HG03457 (cell line): ENCODE results near the gene CTNNA2.

Experiments used
- ATAC-seq: cut with Tn5 transposase; IDR thresholded peaks from one replicate; pipeline ENCODE4 v1.9.1; 2021; ENCODE audit warnings: moderate number of reproducible peaks; ENCODE audit not compliant: unreplicated experiment

The CTNNA2 gene

GRCh38 chr2:79915455-79915854 is 402.6 kb downstream of the CTNNA2 start:
- ATAC-seq: no peak

GRCh38 chr2:79916285-79916684 is 403.4 kb downstream of the CTNNA2 start:
- no peak for ATAC-seq

- ATAC-seq: no peak
These were observed 407.7 kb downstream of the CTNNA2 start for GRCh38 chr2:79920512-79921076.

DNA sequence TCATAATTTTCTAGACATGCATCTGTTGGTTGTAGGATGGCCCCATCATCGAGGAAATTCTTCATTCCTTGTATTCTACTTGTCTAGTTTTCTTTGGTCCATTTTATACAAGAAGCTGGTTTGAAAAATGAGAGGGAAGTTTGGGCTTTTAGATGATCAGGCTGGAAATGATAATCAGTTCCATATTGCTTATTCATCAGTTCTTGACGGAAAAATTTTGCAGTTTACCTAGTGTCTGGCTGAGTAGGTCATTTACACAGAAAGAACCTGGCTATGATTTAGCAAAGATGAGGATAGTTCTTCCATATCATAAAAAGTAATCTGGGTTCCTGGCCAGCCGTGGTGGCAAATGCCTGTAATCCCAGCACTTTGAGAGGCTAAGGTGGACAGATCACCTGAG is 416.8 kb downstream of the CTNNA2 start:
- no peak for ATAC-seq

GRCh38 chr2:79935046-79935732 is 422.3 kb downstream of the CTNNA2 start:
- ATAC-seq: no peak

- ATAC-seq: no peak
These were observed 423.2 kb downstream of the CTNNA2 start for GRCh38 chr2:79935771-79936657.

GRCh38 chr2:79936715-79937114 is 423.9 kb downstream of the CTNNA2 start:
- no peak for ATAC-seq

GRCh38 chr2:79938648-79939047 is 425.8 kb downstream of the CTNNA2 start:
- no peak for ATAC-seq

- no peak for ATAC-seq
These were observed 427.5 kb downstream of the CTNNA2 start for GRCh38 chr2:79940364-79940763.

DNA sequence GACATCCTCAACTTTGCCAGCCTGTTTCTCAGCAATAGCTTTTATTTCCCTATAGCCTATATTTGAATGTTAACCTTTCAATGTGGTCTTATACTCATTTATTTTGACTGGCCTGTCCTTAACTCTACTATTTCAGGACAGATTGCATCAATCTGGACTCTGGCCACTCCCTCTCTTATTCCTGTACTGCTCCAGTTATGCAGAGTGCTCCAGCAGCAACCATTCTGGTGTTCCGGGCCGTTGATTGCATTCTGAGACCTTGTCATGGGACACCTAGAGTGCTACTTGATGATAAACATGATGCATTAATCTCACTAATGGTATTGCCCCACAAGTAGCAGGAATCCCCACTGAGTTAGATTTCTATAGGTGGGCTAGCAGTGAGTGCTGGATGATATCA is 428.3 kb downstream of the CTNNA2 start:
- ATAC-seq: no peak

DNA sequence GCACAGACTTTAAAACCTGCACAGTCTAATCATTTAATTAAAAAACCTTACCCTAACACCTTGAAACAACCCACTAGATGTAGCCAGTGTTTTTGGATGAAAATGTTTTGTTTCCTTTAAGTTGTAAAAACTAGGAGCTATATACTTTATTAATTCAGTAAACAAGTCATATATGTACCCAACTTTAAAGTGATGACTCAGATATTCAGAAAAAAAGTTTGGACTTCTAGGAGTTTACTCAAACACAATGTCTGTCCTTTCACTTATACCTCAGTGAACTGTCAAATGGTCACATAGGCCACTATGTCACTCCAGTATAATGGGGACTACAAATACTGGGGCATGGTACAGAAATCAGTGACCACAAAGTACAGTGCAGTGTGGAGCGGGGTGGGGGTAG is 431.4 kb downstream of the CTNNA2 start:
- ATAC-seq: no peak

DNA sequence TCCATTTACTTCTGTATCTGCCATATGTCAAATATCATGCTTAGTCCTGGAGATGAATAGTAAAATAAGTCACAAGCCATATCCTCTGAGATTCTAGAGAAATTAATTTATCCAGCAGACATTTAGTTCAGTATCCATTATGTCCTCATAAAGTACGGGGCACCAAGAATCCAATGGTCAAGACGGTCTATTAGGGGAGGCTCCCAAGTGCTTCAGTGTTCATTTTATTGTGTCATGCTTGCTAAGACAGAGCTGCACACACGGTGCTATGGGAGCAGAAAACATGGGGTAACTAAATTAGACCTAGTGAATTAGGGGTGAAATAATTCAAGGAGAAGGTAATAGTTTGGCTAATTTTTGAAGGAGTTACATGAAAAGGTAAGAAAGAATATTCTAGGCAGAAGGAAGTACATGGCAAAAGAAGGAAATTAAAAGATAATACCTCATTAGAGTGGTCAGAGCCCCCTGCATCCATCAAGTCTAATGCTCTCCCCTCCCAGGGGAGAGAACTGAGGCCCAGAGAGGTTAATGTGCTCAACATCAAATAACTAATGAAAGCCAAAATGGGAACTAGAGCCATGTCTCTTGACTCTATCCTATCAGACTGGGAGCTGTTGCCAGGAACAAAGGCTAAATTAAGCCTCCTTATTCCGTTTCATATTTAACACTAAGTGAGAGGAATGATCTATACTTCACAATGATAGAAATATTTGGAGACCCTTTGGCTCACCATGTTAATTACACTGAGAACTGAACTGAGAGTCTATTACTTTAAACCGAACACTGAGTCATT is 433.0 kb downstream of the CTNNA2 start:
- ATAC-seq: no peak

DNA sequence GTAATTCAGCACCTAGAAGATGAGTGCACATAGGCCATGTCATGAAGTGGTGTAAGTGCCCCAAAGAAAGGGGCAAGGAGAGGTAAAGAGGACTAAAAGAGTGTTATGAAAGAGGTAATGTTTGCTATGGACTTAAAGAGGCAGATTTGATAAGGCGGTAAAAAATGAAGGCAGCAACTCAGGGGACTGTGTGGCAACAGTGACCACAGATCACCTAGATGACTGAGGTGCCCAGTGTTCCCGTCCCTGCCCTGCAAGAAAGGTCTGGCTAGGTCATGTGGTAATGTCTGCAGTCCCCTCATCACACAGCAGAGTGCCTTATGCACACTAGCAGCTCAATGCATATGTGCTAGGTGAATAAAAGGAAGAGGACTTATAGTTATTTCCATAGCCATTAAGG is 434.9 kb downstream of the CTNNA2 start:
- ATAC-seq: no peak

GRCh38 chr2:79950526-79950925 is 437.7 kb downstream of the CTNNA2 start:
- ATAC-seq: no peak

DNA sequence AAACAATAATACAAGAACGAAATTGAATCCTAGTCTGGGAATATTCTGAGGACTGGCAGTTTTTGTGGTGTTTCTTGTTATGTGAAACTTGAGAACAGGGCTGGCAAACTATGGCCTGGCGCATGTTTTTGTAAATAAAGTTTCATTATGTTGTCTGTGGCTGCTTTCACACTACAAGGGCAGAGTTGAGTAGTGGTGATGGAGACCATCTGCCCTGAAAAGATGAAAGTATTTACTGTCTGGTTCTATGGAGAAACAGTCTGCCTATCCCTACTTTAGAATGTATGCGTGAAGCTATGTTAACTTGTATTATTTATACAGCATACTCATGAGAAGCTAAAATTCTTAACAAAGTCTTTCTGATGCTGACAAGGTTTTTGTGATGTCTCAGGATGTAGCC is 439.8 kb downstream of the CTNNA2 start:
- no peak for ATAC-seq

DNA sequence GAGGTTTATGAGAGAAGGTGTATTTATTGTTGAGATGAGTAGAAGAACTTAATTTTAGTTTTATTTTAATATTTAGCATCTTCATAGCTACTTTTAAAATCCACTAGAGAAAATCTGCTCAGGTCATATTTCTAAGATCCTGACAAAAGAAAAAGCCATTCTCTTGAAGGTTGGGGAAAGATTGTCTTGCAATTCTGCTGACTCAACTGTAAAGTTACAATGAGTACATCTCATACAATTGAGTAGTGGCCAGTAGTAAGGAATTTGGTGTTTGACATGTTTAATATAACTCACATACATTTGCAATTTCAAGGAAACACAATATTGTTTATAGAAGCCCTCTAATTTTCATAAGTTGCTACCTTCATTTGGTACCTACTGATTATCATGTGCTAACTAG is 447.2 kb downstream of the CTNNA2 start:
- ATAC-seq: no peak

GRCh38 chr2:79960519-79960918 is 447.7 kb downstream of the CTNNA2 start:
- ATAC-seq: no peak

GRCh38 chr2:79964966-79965365 is 452.1 kb downstream of the CTNNA2 start:
- no peak for ATAC-seq

GRCh38 chr2:79966369-79966768 is 453.5 kb downstream of the CTNNA2 start:
- no peak for ATAC-seq

DNA sequence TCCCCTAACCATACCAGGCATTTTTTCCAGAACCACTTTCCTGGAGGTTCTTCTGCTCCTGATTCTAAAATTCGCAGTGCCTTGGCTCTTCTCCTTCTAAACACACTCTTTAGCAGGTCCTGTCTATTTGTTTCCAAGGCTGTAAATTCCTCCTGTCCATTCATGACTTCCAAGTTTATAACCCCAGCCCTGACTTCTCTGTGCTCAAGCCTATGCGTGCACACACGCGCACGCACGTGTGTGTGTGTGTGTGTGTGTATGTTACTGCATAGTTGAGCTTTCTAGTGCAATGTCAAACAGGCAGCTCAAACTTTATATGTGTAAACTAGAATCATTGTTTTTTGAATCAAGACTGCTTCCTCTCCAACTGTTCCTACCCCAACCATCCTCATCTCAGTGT is 454.0 kb downstream of the CTNNA2 start:
- no peak for ATAC-seq

- no peak for ATAC-seq
These were observed 459.0 kb downstream of the CTNNA2 start for GRCh38 chr2:79971807-79972206.
